ENCODE measurements around the gene ARF3. TPM values are rescaled to one million over a fixed set of nuclear protein-coding genes. Genes with fewer than 3 reads are reported as not detected.

Gene ARF3
- total and polyA plus RNA-seq, 2 donors (not counting 3 experiments of a cell fraction or from before 2014, with no cell fraction given): 149 to 172 TPM

DNA sequence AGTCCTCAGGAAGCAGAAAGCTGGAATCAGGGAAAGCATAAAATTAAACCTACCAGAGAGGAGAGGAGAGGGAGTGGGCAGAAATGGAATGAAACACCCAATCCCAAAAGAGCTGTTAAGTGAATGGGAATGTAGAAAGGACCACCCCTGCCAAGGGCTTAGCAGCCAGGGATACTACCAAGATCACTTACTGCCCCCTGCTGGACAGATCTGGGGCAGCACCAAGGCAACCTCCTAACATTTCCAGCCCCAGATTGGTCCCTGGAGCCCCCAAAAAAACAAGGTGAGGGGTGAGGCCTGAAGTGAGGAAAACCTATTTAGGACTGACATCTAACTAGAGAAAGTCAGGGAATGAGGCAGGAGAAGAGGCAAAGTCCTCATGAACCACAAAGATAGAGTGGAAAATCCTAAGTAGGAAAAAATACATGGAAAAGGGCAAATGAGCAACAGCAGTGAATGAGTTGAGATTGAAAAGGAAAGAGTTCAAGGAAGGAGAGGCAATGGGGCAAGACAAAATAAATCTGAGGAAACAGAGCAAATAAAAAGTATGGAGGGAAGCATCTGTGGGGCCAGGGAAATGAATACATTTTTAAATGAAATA lies 20.8 kb downstream of the ARF3 start:
- POLR2A ChIA-PET: no interaction called here
- dilution Hi-C loops (cut with MboI; ENCODE audit: extremely low pct_ligation_motif_present, low sequenced_read_pairs) (no loop called here), intact Hi-C loops (cut with micrococcal nuclease) (loop anchor here (1.0 to 2.0 kb wide), 2 partner anchors 46 to 83 kb away; no protein-coding TSS in a partner anchor)
- H3K27me3 ChIP-seq (ENCODE audit: control insufficient read depth in 2 of 2, insufficient read depth in 2 of 2, low read length in 2 of 2): no peaks in the 10 kb centered on the region
- H3K9ac ChIP-seq (replicated peaks; ENCODE audit: extremely low read depth, insufficient read depth, low read length): no peak overlapping the region
- no peaks in the 10 kb centered on the region for H3K79me2 ChIP-seq (ENCODE audit: control insufficient read depth, insufficient read depth, low read length)
- peak; percentile 79 for FAIRE-seq
- TF ChIP-seq, protein P1, sequence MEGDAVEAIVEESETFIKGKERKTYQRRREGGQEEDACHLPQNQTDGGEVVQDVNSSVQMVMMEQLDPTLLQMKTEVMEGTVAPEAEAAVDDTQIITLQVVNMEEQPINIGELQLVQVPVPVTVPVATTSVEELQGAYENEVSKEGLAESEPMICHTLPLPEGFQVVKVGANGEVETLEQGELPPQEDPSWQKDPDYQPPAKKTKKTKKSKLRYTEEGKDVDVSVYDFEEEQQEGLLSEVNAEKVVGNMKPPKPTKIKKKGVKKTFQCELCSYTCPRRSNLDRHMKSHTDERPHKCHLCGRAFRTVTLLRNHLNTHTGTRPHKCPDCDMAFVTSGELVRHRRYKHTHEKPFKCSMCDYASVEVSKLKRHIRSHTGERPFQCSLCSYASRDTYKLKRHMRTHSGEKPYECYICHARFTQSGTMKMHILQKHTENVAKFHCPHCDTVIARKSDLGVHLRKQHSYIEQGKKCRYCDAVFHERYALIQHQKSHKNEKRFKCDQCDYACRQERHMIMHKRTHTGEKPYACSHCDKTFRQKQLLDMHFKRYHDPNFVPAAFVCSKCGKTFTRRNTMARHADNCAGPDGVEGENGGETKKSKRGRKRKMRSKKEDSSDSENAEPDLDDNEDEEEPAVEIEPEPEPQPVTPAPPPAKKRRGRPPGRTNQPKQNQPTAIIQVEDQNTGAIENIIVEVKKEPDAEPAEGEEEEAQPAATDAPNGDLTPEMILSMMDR (IDR thresholded peaks at IDR 0.05; ENCODE audit: extremely low read depth in 1 of 2, insufficient read depth in 1 of 2, low read depth in 1 of 2, low read length in 2 of 2): peak; percentile 86 to 92
- TF ChIP-seq FOS (IDR thresholded peaks at IDR 0.05; ENCODE audit: borderline replicate concordance, insufficient read depth, low read length) (no peak), MAX (IDR thresholded peaks at IDR 0.05; ENCODE audit: insufficient read depth, insufficient read length) (no peak)
- H3K27ac ChIP-seq (ENCODE audit: insufficient read depth, low read depth, low read length): no peak overlapping the region
- BruUV-seq (replicated peaks): TSS peak; percentile 48
- no peak overlapping the region for H3K4me2 ChIP-seq (ENCODE audit: insufficient read depth, low read length)
- H3K4me1 ChIP-seq (ENCODE audit: control insufficient read depth, extremely low read depth, insufficient read depth, low read length): no peaks in the 10 kb centered on the region
- no peak overlapping the region for H2AFZ ChIP-seq (ENCODE audit: low read depth, low read length)
- CTCF ChIA-PET: interaction anchor here (0.6 to 8.7 kb wide), 22 partner anchors 8 to 121 kb away, joined by 3 to 92 read pairs (median 4); partner anchors contain the start of genes ARF3, DDX23 and FKBP11
- DNase-seq (ENCODE audit: low read depth, low spot score): peak; percentile 64
- no peak overlapping the region for H3K4me3 ChIP-seq (replicated peaks in 1 of 3; ENCODE audit: insufficient read depth in 1 of 3, low read depth in 1 of 3, low read length in 3 of 3)
- no peaks in the 10 kb centered on the region for H3K9me3 ChIP-seq (replicated peaks; ENCODE audit: control insufficient read depth, insufficient read depth, low read length)
- H4K20me1 ChIP-seq (replicated peaks; ENCODE audit: control insufficient read depth, extremely low read depth, insufficient read depth, low read length): peaks cover 7% of the 10 kb centered on the region
- H3K9me1 ChIP-seq (replicated peaks; ENCODE audit: control insufficient read depth, extremely low read depth, insufficient read depth, low read length): no peaks in the 10 kb centered on the region
- H3K36me3 ChIP-seq (ENCODE audit: control insufficient read depth in 2 of 2, extremely low read depth in 1 of 2, insufficient read depth in 2 of 2, low read length in 2 of 2): peaks cover 20 to 52% of the 10 kb centered on the region in 2 experiments

GRCh38 chr12:48934312-48934706 lies 23.0 kb downstream of the ARF3 start:
- POLR2A ChIA-PET: no interaction called here
- Histone ChIP-seq H3K4me2 (ENCODE audit: insufficient read depth, low read length) (no peak overlapping the region), H3K9ac (replicated peaks; ENCODE audit: extremely low read depth, insufficient read depth, low read length) (no peak overlapping the region), H3K79me2 (ENCODE audit: control insufficient read depth, insufficient read depth, low read length) (no peaks in the 10 kb centered on the region), H3K27ac (ENCODE audit: insufficient read depth, low read depth, low read length) (no peak overlapping the region), H4K20me1 (replicated peaks; ENCODE audit: control insufficient read depth, extremely low read depth, insufficient read depth, low read length) (peaks cover 7% of the 10 kb centered on the region), H2AFZ (ENCODE audit: low read depth, low read length) (no peak overlapping the region), H3K4me3 (replicated peaks in 1 of 3; ENCODE audit: insufficient read depth in 1 of 3, low read depth in 1 of 3, low read length in 3 of 3) (no peak overlapping the region), H3K4me1 (ENCODE audit: control insufficient read depth, extremely low read depth, insufficient read depth, low read length) (no peaks in the 10 kb centered on the region), H3K36me3 (ENCODE audit: control insufficient read depth in 2 of 2, extremely low read depth in 1 of 2, insufficient read depth in 2 of 2, low read length in 2 of 2) (peaks cover 12 to 42% of the 10 kb centered on the region in 2 experiments), H3K9me3 (replicated peaks; ENCODE audit: control insufficient read depth, insufficient read depth, low read length) (no peaks in the 10 kb centered on the region), H3K27me3 (ENCODE audit: control insufficient read depth in 2 of 2, insufficient read depth in 2 of 2, low read length in 2 of 2) (no peaks in the 10 kb centered on the region), H3K9me1 (replicated peaks; ENCODE audit: control insufficient read depth, extremely low read depth, insufficient read depth, low read length) (no peaks in the 10 kb centered on the region)
- TF ChIP-seq MAX (IDR thresholded peaks at IDR 0.05; ENCODE audit: insufficient read depth, insufficient read length) (no peak), POLR2A (IDR thresholded peaks at IDR 0.05; ENCODE audit: low read depth, low read length) (no peak)
- TF ChIP-seq, protein P1 (IDR thresholded peaks at IDR 0.05; ENCODE audit: extremely low read depth in 1 of 2, insufficient read depth in 1 of 2, low read depth in 1 of 2, low read length in 2 of 2): peak in 1 of 2 donors; percentile 11
- intact Hi-C loops (cut with micrococcal nuclease): no loop called here
- dilution Hi-C loops (cut with MboI; ENCODE audit: extremely low pct_ligation_motif_present, low sequenced_read_pairs): no loop called here
- CTCF ChIA-PET: interaction anchor here (0.7 to 8.7 kb wide), 6 partner anchors 18 to 81 kb away, joined by 3 to 92 read pairs (median 4); partner anchors contain the start of genes DDX23 and WNT1
- peak; percentile 76 for FAIRE-seq
- no TSS peak for BruUV-seq (replicated peaks)
- no peak for DNase-seq (ENCODE audit: low read depth, low spot score)

Data from endothelial cell of umbilical vein (primary cell).